ENCODE data around the gene KRTCAP3. TPM values are rescaled to one million over a fixed set of nuclear protein-coding genes. Genes with fewer than 3 reads are reported as not detected.

The KRTCAP3 gene
- total RNA-seq, 1 donor from 2014 or later: not detected

DNA sequence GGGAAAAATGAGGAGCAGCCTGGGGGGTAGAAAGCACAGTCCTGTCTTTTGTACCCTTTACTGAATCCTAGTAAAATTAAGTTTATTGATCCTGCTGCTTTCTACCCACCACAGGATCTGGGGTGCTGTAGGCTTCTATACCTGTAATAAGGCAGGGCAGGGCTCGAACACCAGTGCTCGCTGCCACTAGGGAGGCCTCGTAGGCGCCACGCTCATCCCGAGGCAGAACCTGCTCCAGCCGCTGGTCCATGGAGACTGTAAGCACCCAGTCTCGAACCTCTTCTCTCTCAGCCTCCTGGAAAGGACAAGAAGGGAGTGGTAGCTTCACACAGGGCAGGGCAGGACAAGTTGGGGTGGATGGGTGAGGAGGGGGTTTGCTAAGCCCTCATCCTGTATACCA, 3.0 kb downstream of the KRTCAP3 start:
- Histone ChIP-seq H3K4me3 (no peak overlapping the region), H3K27ac (no peak overlapping the region), H3K9me3 (no peaks in the 10 kb centered on the region), H3K4me1 (peaks cover 0 to 9% of the 10 kb centered on the region in 2 donors), H3K36me3 (peaks cover 54% of the 10 kb centered on the region in 2 donors), H3K27me3 (no peaks in the 10 kb centered on the region)
- no peak for DNase-seq (ENCODE audit: low spot score in 2 of 2)
- TF ChIP-seq, protein P1, sequence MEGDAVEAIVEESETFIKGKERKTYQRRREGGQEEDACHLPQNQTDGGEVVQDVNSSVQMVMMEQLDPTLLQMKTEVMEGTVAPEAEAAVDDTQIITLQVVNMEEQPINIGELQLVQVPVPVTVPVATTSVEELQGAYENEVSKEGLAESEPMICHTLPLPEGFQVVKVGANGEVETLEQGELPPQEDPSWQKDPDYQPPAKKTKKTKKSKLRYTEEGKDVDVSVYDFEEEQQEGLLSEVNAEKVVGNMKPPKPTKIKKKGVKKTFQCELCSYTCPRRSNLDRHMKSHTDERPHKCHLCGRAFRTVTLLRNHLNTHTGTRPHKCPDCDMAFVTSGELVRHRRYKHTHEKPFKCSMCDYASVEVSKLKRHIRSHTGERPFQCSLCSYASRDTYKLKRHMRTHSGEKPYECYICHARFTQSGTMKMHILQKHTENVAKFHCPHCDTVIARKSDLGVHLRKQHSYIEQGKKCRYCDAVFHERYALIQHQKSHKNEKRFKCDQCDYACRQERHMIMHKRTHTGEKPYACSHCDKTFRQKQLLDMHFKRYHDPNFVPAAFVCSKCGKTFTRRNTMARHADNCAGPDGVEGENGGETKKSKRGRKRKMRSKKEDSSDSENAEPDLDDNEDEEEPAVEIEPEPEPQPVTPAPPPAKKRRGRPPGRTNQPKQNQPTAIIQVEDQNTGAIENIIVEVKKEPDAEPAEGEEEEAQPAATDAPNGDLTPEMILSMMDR (IDR thresholded peaks at IDR 0.05): no peak
- intact Hi-C loops (cut with DNase I): no loop called here

DNA sequence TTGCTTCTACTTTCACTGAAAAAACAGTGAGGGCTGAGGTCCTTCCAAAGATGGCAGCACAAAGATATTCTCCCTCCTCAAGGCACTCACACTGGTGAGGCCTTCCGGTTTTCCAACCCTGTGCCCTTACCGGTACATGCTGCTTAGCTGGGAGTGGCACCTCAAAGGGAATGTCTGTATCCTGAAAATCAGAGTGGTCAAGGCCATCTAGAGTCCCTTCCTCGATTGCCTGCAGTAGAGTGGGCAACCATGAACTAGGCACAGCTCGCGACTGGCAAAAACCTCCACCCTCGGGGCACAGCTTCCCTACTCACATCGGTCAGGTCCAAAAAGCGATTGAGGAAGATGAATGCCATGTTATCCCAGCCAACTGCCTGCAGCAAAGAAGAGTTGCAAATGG, 3.4 kb downstream of the KRTCAP3 start:
- Histone ChIP-seq H3K27me3 (no peaks in the 10 kb centered on the region), H3K9me3 (no peaks in the 10 kb centered on the region), H3K27ac (no peak overlapping the region), H3K36me3 (peaks cover 49 to 54% of the 10 kb centered on the region in 2 donors), H3K4me3 (no peak overlapping the region), H3K4me1 (peaks cover 0 to 9% of the 10 kb centered on the region in 2 donors)
- TF ChIP-seq, protein P1 (IDR thresholded peaks at IDR 0.05): no peak
- intact Hi-C loops (cut with DNase I): no loop called here
- no peak for DNase-seq (ENCODE audit: low spot score in 2 of 2)

- TF ChIP-seq, protein P1 (IDR thresholded peaks at IDR 0.05): no peak
- Histone ChIP-seq H3K27ac (no peak overlapping the region), H3K4me3 (no peak overlapping the region), H3K36me3 (peaks cover 45 to 49% of the 10 kb centered on the region in 2 donors), H3K4me1 (peaks cover 0 to 9% of the 10 kb centered on the region in 2 donors), H3K27me3 (no peaks in the 10 kb centered on the region), H3K9me3 (no peaks in the 10 kb centered on the region)
- intact Hi-C loops (cut with DNase I): no loop called here
- DNase-seq (ENCODE audit: low spot score in 2 of 2): no peak
These were observed 3.9 kb downstream of the KRTCAP3 start for GRCh38 chr2:27446057-27446456.

GRCh38 chr2:27448381-27448780, 6.2 kb downstream of the KRTCAP3 start:
- H3K9me3 ChIP-seq: no peaks in the 10 kb centered on the region
- H3K4me3 ChIP-seq: no peak overlapping the region
- intact Hi-C loops (cut with DNase I): no loop called here
- peaks cover 38 to 50% of the 10 kb centered on the region in 2 donors for H3K36me3 ChIP-seq
- no peaks in the 10 kb centered on the region for H3K27me3 ChIP-seq
- H3K4me1 ChIP-seq: no peaks in the 10 kb centered on the region
- TF ChIP-seq, protein P1 (IDR thresholded peaks at IDR 0.05): no peak
- no peak overlapping the region for H3K27ac ChIP-seq
- no peak for DNase-seq (ENCODE audit: low spot score in 2 of 2)

- peaks cover 58 to 76% of the 10 kb centered on the region in 2 donors for H3K36me3 ChIP-seq
These were observed 8.9 kb downstream of the KRTCAP3 start for GRCh38 chr2:27451095-27451494.

More at GRCh38 chr2:27451095-27451494, 8.9 kb downstream of the KRTCAP3 start:
- TF ChIP-seq, protein P1 (IDR thresholded peaks at IDR 0.05): no peak
- no peaks in the 10 kb centered on the region for H3K9me3 ChIP-seq
- H3K4me1 ChIP-seq: no peaks in the 10 kb centered on the region
- H3K27ac ChIP-seq: no peak overlapping the region
- no peak overlapping the region for H3K4me3 ChIP-seq
- no peak for DNase-seq (ENCODE audit: low spot score in 2 of 2)
- no peaks in the 10 kb centered on the region for H3K27me3 ChIP-seq
- intact Hi-C loops (cut with DNase I): no loop called here
